Activated T-cell treated with anti-CD3 and anti-CD28 coated beads for 24 hours (primary cell): ENCODE data around the gene CLCNKB.

Experiments
- DNase-seq: peaks from one replicate; pipeline ENCODE4 v3.0.0-alpha.2; 2020; ENCODE audit warnings: low read depth

CLCNKB gene

GRCh38 chr1:16095447-16095846 lies 51.9 kb downstream of the CLCNKB start:
- DNase-seq, result no peak

DNA sequence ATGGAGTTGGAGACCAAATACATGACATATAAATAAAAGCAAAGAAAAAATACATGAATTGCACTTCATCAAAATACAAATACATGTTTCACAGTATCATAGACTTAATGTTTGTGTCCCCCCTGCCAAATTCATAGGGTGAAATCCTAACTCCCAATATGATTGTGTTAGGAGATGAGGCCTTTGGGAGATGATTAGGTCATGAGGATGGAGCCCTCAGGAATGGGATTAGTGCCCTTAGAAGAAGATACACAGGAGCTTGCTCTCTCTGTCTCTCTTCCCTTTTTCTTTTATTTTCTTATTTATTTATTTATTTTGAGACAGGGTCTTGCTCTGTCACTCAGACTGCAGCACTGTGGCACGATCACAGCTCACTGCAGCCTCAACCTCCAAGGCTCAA lies 55.8 kb downstream of the CLCNKB start:
- no peak for DNase-seq

DNA sequence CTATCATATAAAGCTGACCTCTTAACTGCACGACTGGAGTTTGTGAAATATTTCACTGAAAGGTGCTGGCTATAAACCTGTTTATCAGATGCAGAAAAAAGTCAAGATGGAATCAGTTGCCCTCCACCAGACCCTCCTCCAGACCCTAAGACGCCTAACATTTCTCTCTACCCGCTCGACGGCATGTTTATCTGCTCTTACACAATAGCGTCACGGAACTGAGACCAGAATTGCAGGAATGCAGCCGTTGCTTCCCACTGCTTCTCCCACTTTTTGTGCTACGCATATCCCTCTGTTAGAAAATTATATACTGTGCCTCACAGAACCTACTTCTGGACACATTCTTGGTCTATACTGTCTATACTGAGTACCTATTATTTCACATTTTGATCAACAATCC lies 58.0 kb downstream of the CLCNKB start:
- no peak for DNase-seq
